Measurements from ENCODE around the gene DOCK7.

DOCK7 gene

GRCh38 chr1:62415687-62416086 is 272.5 kb downstream of the DOCK7 start:
- Histone ChIP-seq H3K9me2 (replicated peaks; ENCODE audit: control insufficient read depth, low read length) (no peaks in the 10 kb centered on the region), H3K79me2 (ENCODE audit: control insufficient read depth, low read length) (no peaks in the 10 kb centered on the region), H3K27ac (ENCODE audit: low read depth, low read length) (no peak overlapping the region), H3K4me2 (ENCODE audit: low read length) (no peak overlapping the region), H3K27me3 (ENCODE audit: control insufficient read depth, low read length) (no peaks in the 10 kb centered on the region), H4K20me1 (ENCODE audit: control insufficient read depth, insufficient read depth, low read depth, low read length) (no peaks in the 10 kb centered on the region), H3K4me3 (ENCODE audit: low read length) (no peak overlapping the region), H3K9me3 (ENCODE audit: control insufficient read depth, insufficient read depth, low read length) (no peaks in the 10 kb centered on the region), H3K4me1 (ENCODE audit: control insufficient read depth, low read length) (peaks cover 12% of the 10 kb centered on the region), H3F3A (ENCODE audit: control insufficient read depth, insufficient read depth) (no peaks in the 10 kb centered on the region), H3K36me3 (ENCODE audit: control insufficient read depth, low read length) (no peaks in the 10 kb centered on the region)
- TF ChIP-seq CTCF (IDR thresholded peaks at IDR 0.05; ENCODE audit: low read depth, low read length, poor library complexity, severe bottlenecking) = no peak
- TF ChIP-seq EZH2phosphoT487 (IDR thresholded peaks at IDR 0.05; ENCODE audit: borderline replicate concordance, low read length) = no peak

- no peaks in the 10 kb centered on the region for H3K27me3 ChIP-seq (ENCODE audit: control insufficient read depth, low read length)
- H3K9me3 ChIP-seq (ENCODE audit: control insufficient read depth, insufficient read depth, low read length) = no peaks in the 10 kb centered on the region
- no peak overlapping the region for H3K4me3 ChIP-seq (ENCODE audit: low read length)
- H3K9me2 ChIP-seq (replicated peaks; ENCODE audit: control insufficient read depth, low read length) = no peaks in the 10 kb centered on the region
- TF ChIP-seq CTCF (IDR thresholded peaks at IDR 0.05; ENCODE audit: low read depth, low read length, poor library complexity, severe bottlenecking) (peak; percentile 85), EZH2phosphoT487 (IDR thresholded peaks at IDR 0.05; ENCODE audit: borderline replicate concordance, low read length) (no peak)
- H3K4me1 ChIP-seq (ENCODE audit: control insufficient read depth, low read length) = no peaks in the 10 kb centered on the region
- H4K20me1 ChIP-seq (ENCODE audit: control insufficient read depth, insufficient read depth, low read depth, low read length) = no peaks in the 10 kb centered on the region
- H3K27ac ChIP-seq (ENCODE audit: low read depth, low read length) = no peak overlapping the region
- H3K36me3 ChIP-seq (ENCODE audit: control insufficient read depth, low read length) = no peaks in the 10 kb centered on the region
- no peaks in the 10 kb centered on the region for H3K79me2 ChIP-seq (ENCODE audit: control insufficient read depth, low read length)
- no peak overlapping the region for H3K4me2 ChIP-seq (ENCODE audit: low read length)
- H3F3A ChIP-seq (ENCODE audit: control insufficient read depth, insufficient read depth) = no peaks in the 10 kb centered on the region
These were observed 280.7 kb downstream of the DOCK7 start for GRCh38 chr1:62407398-62408009.

GRCh38 chr1:62406576-62406975 is 281.6 kb downstream of the DOCK7 start:
- H3K27me3 ChIP-seq (ENCODE audit: control insufficient read depth, low read length) = no peaks in the 10 kb centered on the region
- H3K9me2 ChIP-seq (replicated peaks; ENCODE audit: control insufficient read depth, low read length) = no peaks in the 10 kb centered on the region
- H3F3A ChIP-seq (ENCODE audit: control insufficient read depth, insufficient read depth) = no peaks in the 10 kb centered on the region
- H4K20me1 ChIP-seq (ENCODE audit: control insufficient read depth, insufficient read depth, low read depth, low read length) = no peaks in the 10 kb centered on the region
- H3K36me3 ChIP-seq (ENCODE audit: control insufficient read depth, low read length) = no peaks in the 10 kb centered on the region
- no peaks in the 10 kb centered on the region for H3K79me2 ChIP-seq (ENCODE audit: control insufficient read depth, low read length)
- H3K9me3 ChIP-seq (ENCODE audit: control insufficient read depth, insufficient read depth, low read length) = no peaks in the 10 kb centered on the region
- no peak overlapping the region for H3K27ac ChIP-seq (ENCODE audit: low read depth, low read length)
- no peak overlapping the region for H3K4me2 ChIP-seq (ENCODE audit: low read length)
- no peak for TF ChIP-seq CTCF (IDR thresholded peaks at IDR 0.05; ENCODE audit: low read depth, low read length, poor library complexity, severe bottlenecking)
- TF ChIP-seq EZH2phosphoT487 (IDR thresholded peaks at IDR 0.05; ENCODE audit: borderline replicate concordance, low read length) = no peak
- H3K4me3 ChIP-seq (ENCODE audit: low read length) = no peak overlapping the region
- H3K4me1 ChIP-seq (ENCODE audit: control insufficient read depth, low read length) = no peaks in the 10 kb centered on the region

All from DOHH2 (cell line).